Measurements from ENCODE around the gene MARCHF4.

DNA sequence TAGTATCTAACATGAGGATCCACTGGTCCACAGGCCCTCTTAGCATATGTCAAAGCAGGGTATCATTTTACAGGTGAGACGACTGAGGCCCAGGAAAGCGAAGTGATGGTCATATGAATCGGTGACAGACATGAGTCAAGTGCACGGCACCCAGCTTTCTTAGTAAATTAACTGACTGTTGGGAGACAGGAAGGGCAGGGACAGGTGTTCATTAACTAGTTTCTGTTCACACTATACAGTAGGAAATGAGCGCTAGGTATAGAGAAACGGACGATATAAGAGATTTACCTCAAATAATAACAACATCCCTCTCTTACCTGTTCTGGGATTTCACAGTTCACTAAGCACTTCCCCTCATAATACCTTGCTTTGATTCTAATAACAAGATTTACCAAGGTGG, 38.3 kb upstream of the MARCHF4 start:
- TF ChIP-seq CTCF (IDR thresholded peaks at IDR 0.05) (no peak), POLR2A (IDR thresholded peaks at IDR 0.05) (no peak)
